Large intestine (tissue), 3 donors: ENCODE results near the gene PDCD5. TPM values are rescaled to one million over a fixed set of nuclear protein-coding genes. Genes with fewer than 3 reads are reported as not detected.

ENCODE experiments used
- DNase-seq, 2 donors: peaks; one replicate each; pipeline versions ENCODE4 v3.0.0 to v3.0.0-alpha.2; 2013
- H3K27ac ChIP-seq: one replicate; pipeline ENCODE4 v1.5.1; 2013; ENCODE audit warnings: low read length
- H3K27me3 ChIP-seq: 2 replicates; pipeline ENCODE4 v1.6.1; 2013; ENCODE audit warnings: low read length; ENCODE audit not compliant: control insufficient read depth, insufficient read depth
- H3K36me3 ChIP-seq: 2 replicates; pipeline ENCODE4 v1.6.1; 2013; ENCODE audit warnings: low read length; ENCODE audit not compliant: control insufficient read depth, insufficient read depth
- H3K4me1 ChIP-seq: one replicate; pipeline ENCODE4 v1.6.1; 2013; ENCODE audit warnings: low read length; ENCODE audit not compliant: control insufficient read depth, insufficient read depth
- H3K4me3 ChIP-seq: one replicate; pipeline ENCODE4 v1.5.1; 2013; ENCODE audit warnings: low read length
- H3K9me3 ChIP-seq: one replicate; pipeline ENCODE4 v1.6.1; 2013; ENCODE audit warnings: mild to moderate bottlenecking, low read depth, low read length, moderate library complexity; ENCODE audit not compliant: control insufficient read depth
- WGBS: methylation state at CpG from one replicate; pipeline ENCODE4 v1.1.5; 2013; ENCODE audit warnings: low lambda C conversion rate; ENCODE audit not compliant: insufficient coverage; 5-methylcytosine and 5-hydroxymethylcytosine counted together
- polyA plus RNA-seq: library from polyadenylated mRNA; unstranded; fragments of 120-200 nt; gene quantifications from one replicate; pipeline ENCODE4 v1.2.1, GENCODE V29; 2013

Gene PDCD5
- polyA plus RNA-seq, 1 donor, result 130 TPM

- Histone ChIP-seq H3K36me3 (peaks cover 63% of the 10 kb centered on the region), H3K4me1 (no peaks in the 10 kb centered on the region), H3K27me3 (no peaks in the 10 kb centered on the region), H3K4me3 (no peak overlapping the region), H3K9me3 (no peaks in the 10 kb centered on the region), H3K27ac (no peak overlapping the region)
- no peak for DNase-seq
- WGBS, result no CpG with 5 or more reads among the region's 21 CpGs
Observed at GRCh38 chr19:32605544-32605943, 24.6 kb downstream of the PDCD5 start.

- H3K36me3 ChIP-seq, result peaks cover 66% of the 10 kb centered on the region
Observed at GRCh38 chr19:32606289-32606688, 25.3 kb downstream of the PDCD5 start.

GRCh38 chr19:32607479-32607878 is 26.5 kb downstream of the PDCD5 start:
- Histone ChIP-seq H3K4me3 (no peak overlapping the region), H3K4me1 (no peaks in the 10 kb centered on the region), H3K36me3 (peaks cover 65% of the 10 kb centered on the region), H3K27me3 (no peaks in the 10 kb centered on the region), H3K9me3 (peaks cover 2% of the 10 kb centered on the region), H3K27ac (no peak overlapping the region)
- 100% methylated on average over 2 of the region's 20 CpGs for WGBS
- no peak for DNase-seq

More at GRCh38 chr19:32606289-32606688, 25.3 kb downstream of the PDCD5 start:
- no peak overlapping the region for H3K4me3 ChIP-seq
- H3K27ac ChIP-seq, result no peak overlapping the region
- H3K9me3 ChIP-seq, result no peaks in the 10 kb centered on the region
- DNase-seq, result no peak
- no peaks in the 10 kb centered on the region for H3K4me1 ChIP-seq
- no peaks in the 10 kb centered on the region for H3K27me3 ChIP-seq
- WGBS, result no CpG with 5 or more reads among the region's 15 CpGs

GRCh38 chr19:32611161-32611560 is 30.2 kb downstream of the PDCD5 start:
- WGBS, result 100% methylated on average over 2 of the region's 5 CpGs

GRCh38 chr19:32613008-32613407 is 32.0 kb downstream of the PDCD5 start:
- H3K4me1 ChIP-seq, result no peaks in the 10 kb centered on the region
- no CpG with 5 or more reads among the region's 4 CpGs for WGBS
- H3K4me3 ChIP-seq, result no peak overlapping the region
- H3K9me3 ChIP-seq, result peaks cover 2% of the 10 kb centered on the region
- no peak for DNase-seq
- H3K36me3 ChIP-seq, result peaks cover 59% of the 10 kb centered on the region
- H3K27ac ChIP-seq, result no peak overlapping the region
- H3K27me3 ChIP-seq, result no peaks in the 10 kb centered on the region

More at GRCh38 chr19:32611161-32611560, 30.2 kb downstream of the PDCD5 start:
- H3K9me3 ChIP-seq, result peaks cover 2% of the 10 kb centered on the region
- no peak overlapping the region for H3K4me3 ChIP-seq
- no peak overlapping the region for H3K27ac ChIP-seq
- H3K27me3 ChIP-seq, result no peaks in the 10 kb centered on the region
- H3K4me1 ChIP-seq, result no peaks in the 10 kb centered on the region
- peaks cover 67% of the 10 kb centered on the region for H3K36me3 ChIP-seq
- DNase-seq, result no peak

GRCh38 chr19:32614916-32615315 is 33.9 kb downstream of the PDCD5 start:
- no CpG with 5 or more reads among the region's 7 CpGs for WGBS
- Histone ChIP-seq H3K4me1 (no peaks in the 10 kb centered on the region), H3K9me3 (peaks cover 6% of the 10 kb centered on the region), H3K36me3 (peaks cover 68% of the 10 kb centered on the region), H3K27me3 (no peaks in the 10 kb centered on the region), H3K27ac (no peak overlapping the region), H3K4me3 (no peak overlapping the region)
- DNase-seq, result no peak

GRCh38 chr19:32615569-32615968 is 34.6 kb downstream of the PDCD5 start:
- 100% methylated on average over 1 of the region's 11 CpGs for WGBS
- H3K27me3 ChIP-seq, result no peaks in the 10 kb centered on the region

GRCh38 chr19:32619051-32619685 is 38.2 kb downstream of the PDCD5 start:
- Histone ChIP-seq H3K27me3 (no peaks in the 10 kb centered on the region), H3K4me3 (no peak overlapping the region), H3K9me3 (peaks cover 3% of the 10 kb centered on the region), H3K4me1 (no peaks in the 10 kb centered on the region), H3K27ac (no peak overlapping the region), H3K36me3 (peaks cover 74% of the 10 kb centered on the region)
- WGBS, result 100% methylated on average over 1 of the region's 23 CpGs
- DNase-seq, result no peak

More at GRCh38 chr19:32615569-32615968, 34.6 kb downstream of the PDCD5 start:
- H3K9me3 ChIP-seq, result peaks cover 6% of the 10 kb centered on the region
- H3K27ac ChIP-seq, result no peak overlapping the region
- H3K4me3 ChIP-seq, result no peak overlapping the region
- peaks cover 72% of the 10 kb centered on the region for H3K36me3 ChIP-seq
- no peaks in the 10 kb centered on the region for H3K4me1 ChIP-seq
- no peak for DNase-seq

- peaks cover 69% of the 10 kb centered on the region for H3K36me3 ChIP-seq
- DNase-seq, result no peak
- H3K9me3 ChIP-seq, result peaks cover 3% of the 10 kb centered on the region
- H3K27me3 ChIP-seq, result no peaks in the 10 kb centered on the region
- H3K27ac ChIP-seq, result no peak overlapping the region
- no peaks in the 10 kb centered on the region for H3K4me1 ChIP-seq
- H3K4me3 ChIP-seq, result no peak overlapping the region
- no CpG with 5 or more reads among the region's 12 CpGs for WGBS
Observed at GRCh38 chr19:32622002-32622401, 41.0 kb downstream of the PDCD5 start.

GRCh38 chr19:32624410-32624809 is 43.4 kb downstream of the PDCD5 start:
- no peaks in the 10 kb centered on the region for H3K9me3 ChIP-seq
- H3K4me3 ChIP-seq, result no peak overlapping the region
- WGBS, result 95% methylated on average over 3 of the region's 6 CpGs
- H3K27me3 ChIP-seq, result no peaks in the 10 kb centered on the region
- DNase-seq, result no peak
- no peak overlapping the region for H3K27ac ChIP-seq
- H3K36me3 ChIP-seq, result peaks cover 70% of the 10 kb centered on the region
- H3K4me1 ChIP-seq, result no peaks in the 10 kb centered on the region

- Histone ChIP-seq H3K27me3 (no peaks in the 10 kb centered on the region), H3K36me3 (peaks cover 74% of the 10 kb centered on the region), H3K4me1 (no peaks in the 10 kb centered on the region), H3K27ac (no peak overlapping the region), H3K9me3 (no peaks in the 10 kb centered on the region), H3K4me3 (no peak overlapping the region)
- whole genome bisulfite sequencing, result 100% methylated on average over 2 of the region's 4 CpGs
- no peak for DNase-seq
Observed at GRCh38 chr19:32626969-32627368, 46.0 kb downstream of the PDCD5 start.
